A673 (cell line): ENCODE data around the gene ERMAP. TPM values are rescaled to one million over a fixed set of nuclear protein-coding genes. Genes with fewer than 3 reads are reported as not detected.

Source experiments
- BruUV-seq: library from RNA; stranded (reverse); fragments of 400-500 nt; replicated peaks from 2 replicates; lab custom pipeline; 2021; lab: Mats Ljungman, UMichigan
- CTCF ChIA-PET: fragments of 300-600 bp; sonication (Branson Sonifier 250); formaldehyde crosslinking; loops from one replicate; lab custom pipeline; 2022; ENCODE audit warnings: antibody characterized with exemption; lab: Charles Lee
- POLR2A ChIA-PET: fragments of 300-600 bp; sonication (Branson Sonifier 250); formaldehyde crosslinking; loops from one replicate; lab custom pipeline; 2022; ENCODE audit warnings: antibody characterized with exemption; ENCODE audit not compliant: low non-redundant PET; lab: Charles Lee
- DNase-seq: peaks from one replicate; pipeline ENCODE4 v3.0.0-alpha.2; 2015; ENCODE audit warnings: low spot score
- H3K27ac ChIP-seq: fragments of 200-600 bp; sonication (generic); 2 replicates; pipeline ENCODE4 v1.5.1; 2016; ENCODE audit warnings: mixed run types, low read depth, mild to moderate bottlenecking, mixed read lengths, antibody characterized with exemption, low read length; ENCODE audit not compliant: poor library complexity, severe bottlenecking
- H3K27me3 ChIP-seq: fragments of 200-600 bp; sonication (generic); replicated peaks from 2 replicates; pipeline ENCODE4 v1.6.1; 2017; ENCODE audit warnings: mixed run types, low read depth, mild to moderate bottlenecking, mixed read lengths, antibody characterized with exemption, low read length; ENCODE audit not compliant: insufficient read depth, poor library complexity
- H3K36me3 ChIP-seq: fragments of 200-600 bp; sonication (generic); 2 replicates; pipeline ENCODE4 v1.6.1; 2016; ENCODE audit warnings: mixed run types, mild to moderate bottlenecking, mixed read lengths, antibody characterized with exemption, low read length; ENCODE audit not compliant: insufficient read depth, poor library complexity, severe bottlenecking
- H3K4me1 ChIP-seq: fragments of 200-600 bp; sonication (generic); 2 replicates; pipeline ENCODE4 v1.6.1; 2017; ENCODE audit warnings: mixed run types, mild to moderate bottlenecking, mixed read lengths, antibody characterized with exemption, low read length; ENCODE audit not compliant: insufficient read depth, poor library complexity, severe bottlenecking
- H3K4me3 ChIP-seq: fragments of 200-600 bp; sonication (generic); 2 replicates; pipeline ENCODE4 v1.5.1; 2016; ENCODE audit warnings: low read depth, mixed run types, mild to moderate bottlenecking, mixed read lengths, low read length; ENCODE audit not compliant: poor library complexity, severe bottlenecking
- H3K9me3 ChIP-seq: fragments of 200-600 bp; sonication (generic); 2 replicates; pipeline ENCODE4 v1.6.1; 2016; ENCODE audit warnings: mixed run types, low read depth, mild to moderate bottlenecking, mixed read lengths, antibody characterized with exemption, low read length; ENCODE audit not compliant: poor library complexity, severe bottlenecking
- CTCF ChIP-seq: fragments of 300-800, 200-600 bp; sonication (generic); conservative IDR thresholded peaks from 2 replicates; pipeline ENCODE4 v1.5.1; 2017; ENCODE audit warnings: low read depth, mild to moderate bottlenecking, antibody characterized with exemption, low read length, moderate library complexity, mixed read lengths
- EZH2 ChIP-seq: fragments of 200-600 bp; sonication (generic); IDR thresholded peaks from 2 replicates; pipeline ENCODE4 v1.6.1; 2017; ENCODE audit warnings: borderline replicate concordance, low read depth, mild to moderate bottlenecking, mixed read lengths, antibody characterized with exemption, low read length; ENCODE audit not compliant: poor library complexity, severe bottlenecking
- intact Hi-C: fragments of 100-400 bp; cut with micrococcal nuclease; formaldehyde crosslinking; loops from one replicate; pipeline ENCODE4 v1.10.0; 2022; ENCODE audit not compliant: unreplicated experiment
- total RNA-seq: library from RNA; stranded (reverse); gene quantifications from 2 replicates; pipeline ENCODE4 v1.2.3, GENCODE V29; 2021

Gene ERMAP
- total RNA-seq, 1 experiment from 2014 or later, result 3.0 TPM

- DNase-seq, result no peak
- ChIA-PET POLR2A (no interaction called here), CTCF (no interaction called here)
- intact Hi-C loops, result no loop called here
- Histone ChIP-seq H3K9me3 (no peaks in the 10 kb centered on the region), H3K27me3 (no peaks in the 10 kb centered on the region), H3K4me3 (no peak overlapping the region), H3K4me1 (peaks cover 6% of the 10 kb centered on the region), H3K27ac (no peak overlapping the region), H3K36me3 (no peaks in the 10 kb centered on the region)
- no TSS peak for BruUV-seq
- no peak for TF ChIP-seq CTCF
- TF ChIP-seq EZH2, result no peak
Measured at GRCh38 chr1:42841010-42841409, 24.1 kb downstream of the ERMAP start.

GRCh38 chr1:42841440-42842147 is 24.7 kb downstream of the ERMAP start:
- Histone ChIP-seq H3K9me3 (no peaks in the 10 kb centered on the region), H3K27ac (no peak overlapping the region), H3K4me3 (no peak overlapping the region), H3K27me3 (no peaks in the 10 kb centered on the region), H3K36me3 (no peaks in the 10 kb centered on the region), H3K4me1 (peaks cover 6% of the 10 kb centered on the region)
- ChIA-PET POLR2A (no interaction called here), CTCF (no interaction called here)
- intact Hi-C loops, result no loop called here
- DNase-seq, result no peak
- no TSS peak for BruUV-seq
- TF ChIP-seq CTCF (no peak), EZH2 (no peak)

GRCh38 chr1:42844592-42845140 is 27.7 kb downstream of the ERMAP start:
- Histone ChIP-seq H3K27me3 (no peaks in the 10 kb centered on the region), H3K9me3 (no peaks in the 10 kb centered on the region), H3K27ac (no peak overlapping the region), H3K4me1 (peaks cover 19% of the 10 kb centered on the region), H3K4me3 (no peak overlapping the region), H3K36me3 (peaks cover 5% of the 10 kb centered on the region)
- TF ChIP-seq EZH2, result no peak
- no peak for TF ChIP-seq CTCF
- ChIA-PET CTCF (interaction anchor here (0.5 to 0.6 kb wide), 2 partner anchors 227 to 239 kb away, joined by 3 to 4 read pairs; no protein-coding TSS in a partner anchor), POLR2A (no interaction called here)
- DNase-seq, result no peak
- no TSS peak for BruUV-seq
- intact Hi-C loops, result no loop called here
